HepG2 (cell line): Measurements from ENCODE around the gene PPP1R13L. TPM values are rescaled to one million over a fixed set of nuclear protein-coding genes. Genes with fewer than 3 reads are reported as not detected.

ENCODE experiments used
- EEA1 ChIP-seq: sonication (generic); formaldehyde crosslinking; IDR thresholded peaks from 2 replicates; pipeline ENCODE4 v1.5.1; 2020; ENCODE audit warnings: mild to moderate bottlenecking, missing genetic modification reagents, borderline replicate concordance
- FOSL2 ChIP-seq: sonication (generic); formaldehyde crosslinking; IDR thresholded peaks from 2 replicates; pipeline ENCODE4 v1.4.0; 2020; ENCODE audit warnings: missing genetic modification reagents
- FOXO1 ChIP-seq: sonication (generic); formaldehyde crosslinking; IDR thresholded peaks from 2 replicates; pipeline ENCODE4 v1.4.0; 2020; ENCODE audit warnings: missing genetic modification reagents
- GTF2F1 ChIP-seq: fragments of 150-350 bp; IDR thresholded peaks from 2 replicates; pipeline ENCODE4 v1.6.1; 2014; ENCODE audit warnings: low read length
- HOXA3 ChIP-seq: sonication (generic); formaldehyde crosslinking; IDR thresholded peaks from 2 replicates; pipeline ENCODE4 v1.5.0; 2020; ENCODE audit warnings: missing genetic modification reagents
- KLF11 ChIP-seq: IDR thresholded peaks from 2 replicates; pipeline ENCODE4 v1.6.1; 2016; ENCODE audit warnings: missing compliant biosample characterization
- MBNL3 ChIP-seq: fragments of 250-450 bp; sonication (Bioruptor Pico); conservative IDR thresholded peaks from 2 replicates; pipeline ENCODE4 v1.8.0; 2022; ENCODE audit warnings: mild to moderate bottlenecking, inconsistent platforms
- MED8 ChIP-seq: sonication (generic); formaldehyde crosslinking; IDR thresholded peaks from 2 replicates; pipeline ENCODE4 v1.8.1; 2023; ENCODE audit warnings: mild to moderate bottlenecking, missing genetic modification reagents; ENCODE audit not compliant: insufficient replicate concordance
- SRSF9 ChIP-seq: fragments of 200-400 bp; formaldehyde crosslinking; IDR thresholded peaks from 2 replicates; pipeline ENCODE4 v1.6.1; 2018; ENCODE audit warnings: borderline replicate concordance, mild to moderate bottlenecking, low read depth, low read length; ENCODE audit not compliant: insufficient read depth, poor library complexity, severe bottlenecking
- TEAD2 ChIP-seq: sonication (generic); formaldehyde crosslinking; IDR thresholded peaks from 2 replicates; pipeline ENCODE4 v1.9.0; 2021; ENCODE audit warnings: missing genetic modification reagents
- XRCC5 ChIP-seq: fragments of 200-400 bp; formaldehyde crosslinking; optimal IDR thresholded peaks from 2 replicates; pipeline ENCODE3; 2017; ENCODE audit warnings: mild to moderate bottlenecking, low read length
- ZNF264 ChIP-seq: sonication (generic); formaldehyde crosslinking; IDR thresholded peaks from 2 replicates; pipeline ENCODE4 v1.4.0; 2020; ENCODE audit warnings: missing genetic modification reagents
- ZNF430 ChIP-seq: sonication (generic); formaldehyde crosslinking; IDR thresholded peaks from 2 replicates; pipeline ENCODE4 v1.9.0; 2021; ENCODE audit warnings: mild to moderate bottlenecking, missing genetic modification reagents
- ZNF441 ChIP-seq: sonication (generic); formaldehyde crosslinking; IDR thresholded peaks from 2 replicates; pipeline ENCODE4 v1.7.0; 2021; ENCODE audit warnings: missing genetic modification reagents, borderline replicate concordance
- ZNF558 ChIP-seq: sonication (generic); formaldehyde crosslinking; IDR thresholded peaks from 2 replicates; pipeline ENCODE4 v1.9.0; 2022; ENCODE audit warnings: mild to moderate bottlenecking, missing genetic modification reagents, borderline replicate concordance
- ZNF768 ChIP-seq: sonication (generic); formaldehyde crosslinking; IDR thresholded peaks from 2 replicates; pipeline ENCODE4 v1.4.0; 2020; ENCODE audit warnings: missing genetic modification reagents
- polyA plus RNA-seq, 8 experiments: library from polyadenylated mRNA; depleted of rRNA in 3 of 8; stranded (reverse) in 7 of 8; unstranded in 1 of 8; fragments of >200 nt; fragmentation: Illumina TruSeq in 4 of 8; extraction: Trizol in 4 of 8; gene quantifications; 2 replicates each; pipeline versions ENCODE4 v1.2.1 to v1.2.3, GENCODE V29; 2011 to 2016; ENCODE audit warnings: low read depth in 4 of 8, missing spikeins in 1 of 8, mixed read lengths in 1 of 8; ENCODE audit not compliant: insufficient read depth in 1 of 8
- total RNA-seq, 5 experiments: library from RNA; depleted of rRNA; stranded (reverse); fragments of >200 nt; fragmentation: Illumina TruSeq; extraction: Trizol; gene quantifications; 2 replicates each; pipeline ENCODE4 v1.2.3, GENCODE V29; 2016; ENCODE audit warnings: low read depth in 1 of 5
- TF ChIP-seq, protein P1 (sequence below): sonication (generic); formaldehyde crosslinking; conservative IDR thresholded peaks from 2 replicates; pipeline ENCODE4 v1.4.0; 2020; ENCODE audit warnings: missing genetic modification reagents
- TF ChIP-seq, protein P2 (sequence below): sonication (generic); formaldehyde crosslinking; IDR thresholded peaks from 2 replicates; pipeline ENCODE4 v1.5.0; 2020; ENCODE audit warnings: mild to moderate bottlenecking, low read depth, missing genetic modification reagents, borderline replicate concordance
- TF ChIP-seq, protein P3 (sequence below): sonication (generic); formaldehyde crosslinking; IDR thresholded peaks from 2 replicates; pipeline ENCODE4 v1.5.1; 2020; ENCODE audit warnings: missing genetic modification reagents, mild to moderate bottlenecking, borderline replicate concordance
- TF ChIP-seq, protein P4 (sequence below): sonication (generic); formaldehyde crosslinking; IDR thresholded peaks from 2 replicates; pipeline ENCODE4 v1.4.0; 2020; ENCODE audit warnings: missing genetic modification reagents
- TF ChIP-seq, protein P5 (sequence below): sonication (generic); formaldehyde crosslinking; IDR thresholded peaks from 2 replicates; pipeline ENCODE4 v1.9.0; 2022; ENCODE audit warnings: low read depth, missing genetic modification reagents
- TF ChIP-seq, protein P6 (sequence below): sonication (generic); formaldehyde crosslinking; IDR thresholded peaks from 2 replicates; pipeline ENCODE4 v1.8.1; 2023; ENCODE audit warnings: mild to moderate bottlenecking, missing genetic modification reagents, borderline replicate concordance

Gene PPP1R13L
- total and polyA plus RNA-seq, 2 of the 13 experiments (the other 11 are each of a cell fraction or from before 2014, with no cell fraction given): 1.3 to 6.6 TPM

DNA sequence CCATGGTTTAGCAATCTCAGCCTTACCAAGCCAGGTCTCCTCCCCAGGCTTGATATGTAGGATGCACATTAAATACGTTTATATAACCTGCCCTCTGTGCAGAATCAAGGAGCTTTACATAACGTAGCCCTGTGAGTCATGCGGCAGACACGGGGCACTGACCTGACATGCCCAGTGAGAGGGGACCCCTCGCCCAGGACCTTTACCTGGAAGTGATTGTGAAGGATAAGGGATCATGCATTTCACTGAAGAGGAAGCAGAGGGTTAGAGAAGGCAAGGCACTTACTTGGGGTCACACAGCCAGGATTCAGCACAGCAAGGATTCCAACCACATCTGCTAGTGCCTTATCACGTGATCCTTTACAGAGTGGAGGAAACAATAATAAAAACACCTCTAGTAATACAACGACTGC, 44.0 kb upstream of the PPP1R13L start (continued):
- TF ChIP-seq, protein P1, sequence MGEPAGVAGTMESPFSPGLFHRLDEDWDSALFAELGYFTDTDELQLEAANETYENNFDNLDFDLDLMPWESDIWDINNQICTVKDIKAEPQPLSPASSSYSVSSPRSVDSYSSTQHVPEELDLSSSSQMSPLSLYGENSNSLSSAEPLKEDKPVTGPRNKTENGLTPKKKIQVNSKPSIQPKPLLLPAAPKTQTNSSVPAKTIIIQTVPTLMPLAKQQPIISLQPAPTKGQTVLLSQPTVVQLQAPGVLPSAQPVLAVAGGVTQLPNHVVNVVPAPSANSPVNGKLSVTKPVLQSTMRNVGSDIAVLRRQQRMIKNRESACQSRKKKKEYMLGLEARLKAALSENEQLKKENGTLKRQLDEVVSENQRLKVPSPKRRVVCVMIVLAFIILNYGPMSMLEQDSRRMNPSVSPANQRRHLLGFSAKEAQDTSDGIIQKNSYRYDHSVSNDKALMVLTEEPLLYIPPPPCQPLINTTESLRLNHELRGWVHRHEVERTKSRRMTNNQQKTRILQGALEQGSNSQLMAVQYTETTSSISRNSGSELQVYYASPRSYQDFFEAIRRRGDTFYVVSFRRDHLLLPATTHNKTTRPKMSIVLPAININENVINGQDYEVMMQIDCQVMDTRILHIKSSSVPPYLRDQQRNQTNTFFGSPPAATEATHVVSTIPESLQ (CRISPR knock-in tag): no peak
- TF ChIP-seq FOXO1 (CRISPR knock-in tag) (no peak), ZNF441 (CRISPR knock-in tag) (no peak), MED8 (CRISPR knock-in tag) (no peak), HOXA3 (no peak), FOSL2 (peak; percentile 96), ZNF430 (CRISPR knock-in tag) (no peak), MBNL3 (CRISPR knock-in tag) (no peak), XRCC5 (peak; percentile 18), TEAD2 (CRISPR knock-in tag) (no peak), EEA1 (CRISPR knock-in tag) (no peak), ZNF768 (CRISPR knock-in tag) (peak; percentile 45; the same call in 1 of the 2 replicates), SRSF9 (no peak), ZNF558 (CRISPR knock-in tag) (no peak), ZNF264 (CRISPR knock-in tag) (no peak), GTF2F1 (no peak), KLF11 (CRISPR knock-in tag) (no peak)
- TF ChIP-seq, protein P2, sequence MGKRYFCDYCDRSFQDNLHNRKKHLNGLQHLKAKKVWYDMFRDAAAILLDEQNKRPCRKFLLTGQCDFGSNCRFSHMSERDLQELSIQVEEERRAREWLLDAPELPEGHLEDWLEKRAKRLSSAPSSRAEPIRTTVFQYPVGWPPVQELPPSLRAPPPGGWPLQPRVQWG (CRISPR knock-in tag): no peak
- TF ChIP-seq, protein P3, sequence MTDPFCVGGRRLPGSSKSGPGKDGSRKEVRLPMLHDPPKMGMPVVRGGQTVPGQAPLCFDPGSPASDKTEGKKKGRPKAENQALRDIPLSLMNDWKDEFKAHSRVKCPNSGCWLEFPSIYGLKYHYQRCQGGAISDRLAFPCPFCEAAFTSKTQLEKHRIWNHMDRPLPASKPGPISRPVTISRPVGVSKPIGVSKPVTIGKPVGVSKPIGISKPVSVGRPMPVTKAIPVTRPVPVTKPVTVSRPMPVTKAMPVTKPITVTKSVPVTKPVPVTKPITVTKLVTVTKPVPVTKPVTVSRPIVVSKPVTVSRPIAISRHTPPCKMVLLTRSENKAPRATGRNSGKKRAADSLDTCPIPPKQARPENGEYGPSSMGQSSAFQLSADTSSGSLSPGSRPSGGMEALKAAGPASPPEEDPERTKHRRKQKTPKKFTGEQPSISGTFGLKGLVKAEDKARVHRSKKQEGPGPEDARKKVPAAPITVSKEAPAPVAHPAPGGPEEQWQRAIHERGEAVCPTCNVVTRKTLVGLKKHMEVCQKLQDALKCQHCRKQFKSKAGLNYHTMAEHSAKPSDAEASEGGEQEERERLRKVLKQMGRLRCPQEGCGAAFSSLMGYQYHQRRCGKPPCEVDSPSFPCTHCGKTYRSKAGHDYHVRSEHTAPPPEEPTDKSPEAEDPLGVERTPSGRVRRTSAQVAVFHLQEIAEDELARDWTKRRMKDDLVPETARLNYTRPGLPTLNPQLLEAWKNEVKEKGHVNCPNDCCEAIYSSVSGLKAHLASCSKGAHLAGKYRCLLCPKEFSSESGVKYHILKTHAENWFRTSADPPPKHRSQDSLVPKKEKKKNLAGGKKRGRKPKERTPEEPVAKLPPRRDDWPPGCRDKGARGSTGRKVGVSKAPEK (CRISPR knock-in tag): no peak
- TF ChIP-seq, protein P4, sequence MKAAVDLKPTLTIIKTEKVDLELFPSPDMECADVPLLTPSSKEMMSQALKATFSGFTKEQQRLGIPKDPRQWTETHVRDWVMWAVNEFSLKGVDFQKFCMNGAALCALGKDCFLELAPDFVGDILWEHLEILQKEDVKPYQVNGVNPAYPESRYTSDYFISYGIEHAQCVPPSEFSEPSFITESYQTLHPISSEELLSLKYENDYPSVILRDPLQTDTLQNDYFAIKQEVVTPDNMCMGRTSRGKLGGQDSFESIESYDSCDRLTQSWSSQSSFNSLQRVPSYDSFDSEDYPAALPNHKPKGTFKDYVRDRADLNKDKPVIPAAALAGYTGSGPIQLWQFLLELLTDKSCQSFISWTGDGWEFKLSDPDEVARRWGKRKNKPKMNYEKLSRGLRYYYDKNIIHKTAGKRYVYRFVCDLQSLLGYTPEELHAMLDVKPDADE (CRISPR knock-in tag): no peak
- TF ChIP-seq, protein P5, sequence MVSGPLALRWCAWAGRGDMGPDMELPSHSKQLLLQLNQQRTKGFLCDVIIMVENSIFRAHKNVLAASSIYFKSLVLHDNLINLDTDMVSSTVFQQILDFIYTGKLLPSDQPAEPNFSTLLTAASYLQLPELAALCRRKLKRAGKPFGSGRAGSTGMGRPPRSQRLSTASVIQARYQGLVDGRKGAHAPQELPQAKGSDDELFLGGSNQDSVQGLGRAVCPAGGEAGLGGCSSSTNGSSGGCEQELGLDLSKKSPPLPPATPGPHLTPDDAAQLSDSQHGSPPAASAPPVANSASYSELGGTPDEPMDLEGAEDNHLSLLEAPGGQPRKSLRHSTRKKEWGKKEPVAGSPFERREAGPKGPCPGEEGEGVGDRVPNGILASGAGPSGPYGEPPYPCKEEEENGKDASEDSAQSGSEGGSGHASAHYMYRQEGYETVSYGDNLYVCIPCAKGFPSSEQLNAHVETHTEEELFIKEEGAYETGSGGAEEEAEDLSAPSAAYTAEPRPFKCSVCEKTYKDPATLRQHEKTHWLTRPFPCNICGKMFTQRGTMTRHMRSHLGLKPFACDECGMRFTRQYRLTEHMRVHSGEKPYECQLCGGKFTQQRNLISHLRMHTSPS (CRISPR knock-in tag): no peak
- TF ChIP-seq, protein P6, sequence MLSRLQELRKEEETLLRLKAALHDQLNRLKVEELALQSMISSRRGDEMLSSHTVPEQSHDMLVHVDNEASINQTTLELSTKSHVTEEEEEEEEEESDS (CRISPR knock-in tag): no peak
